Stimulated activated naive CD8-positive, alpha-beta T cell treated with anti-CD3 and anti-CD28 coated beads, Interleukin-15, amount 100 ng/mL, for 72 hours (primary cell): ENCODE data around the gene TAMM41.
"Not testable (repeated sequence)": the region's sequence is repeated elsewhere in the genome, so short reads cannot be mapped to it uniquely, and the experiment has no call there.

Source experiments
- ATAC-seq: fragments of 150-1000 bp; cut with Tn5 transposase; 2 replicates; pipeline ENCODE4 v1.10.0; 2021; ENCODE audit warnings: mild to moderate bottlenecking, moderate library complexity
- DNase-seq, 2 donors: peaks; one replicate each; pipeline ENCODE4 v3.0.0; 2021 to 2022
- H3K27ac Mint-ChIP-seq, 2 donors: one replicate each; pipeline ENCODE4 v1.8.0; 2022; ENCODE audit warnings: mild to moderate bottlenecking in 2 of 2, mixed read lengths in 2 of 2, moderate library complexity in 2 of 2
- H3K27me3 Mint-ChIP-seq: one replicate; pipeline ENCODE4 v1.8.0; 2022; ENCODE audit warnings: mixed read lengths
- H3K4me1 Mint-ChIP-seq: one replicate; pipeline ENCODE4 v1.8.0; 2022; ENCODE audit warnings: mild to moderate bottlenecking, mixed read lengths
- H3K4me3 Mint-ChIP-seq, 2 donors: one replicate each; pipeline ENCODE4 v1.8.0; 2022; ENCODE audit warnings: mild to moderate bottlenecking in 2 of 2, mixed read lengths in 2 of 2, moderate library complexity in 1 of 2
- H3K9me3 Mint-ChIP-seq, 2 donors: one replicate each; pipeline ENCODE4 v1.8.0; 2022; ENCODE audit warnings: mixed read lengths in 2 of 2

Gene TAMM41

GRCh38 chr3:11846281-11847266 lies at the start of gene TAMM41:
TAMM41 (minus strand) TSS chr3:11846885; CDS start chr3:11846636, 249 bp downstream.
- Mint-ChIP-seq H3K9me3 (peaks cover 0 to 4% of the 10 kb centered on the region in 2 donors), H3K4me1 (peaks cover 32% of the 10 kb centered on the region), H3K27me3 (no peaks in the 10 kb centered on the region), H3K27ac (peak within 1 kb of the TSS; percentile 95 to 97), H3K4me3 (peak within 1 kb of the TSS; percentile 96 to 98)
- ATAC-seq, result peak; percentile 100
- peak; percentile 86 to 93 for DNase-seq

DNA sequence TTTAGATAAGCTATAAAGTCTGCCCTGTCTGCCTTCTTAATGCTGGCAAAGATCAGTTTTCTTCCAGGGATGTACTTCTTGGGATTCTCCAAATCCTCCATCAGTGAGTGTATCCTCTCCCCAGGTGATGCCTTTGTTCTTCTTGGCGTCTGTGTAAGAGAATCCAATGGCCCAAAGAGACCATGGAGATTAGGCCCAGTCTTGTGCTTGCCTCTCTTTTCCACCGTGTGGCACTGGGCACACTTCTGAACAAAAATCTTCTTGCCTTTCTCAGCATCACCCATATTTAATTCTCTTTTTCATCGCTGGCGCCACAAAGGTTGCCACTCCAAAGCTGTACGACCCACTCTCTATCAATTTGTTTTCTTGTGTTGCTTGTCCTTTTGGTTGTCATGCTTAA lies 32.2 kb upstream of the TAMM41 start:
- H3K27ac Mint-ChIP-seq, result no peak overlapping the region
- H3K4me1 Mint-ChIP-seq, result no peaks in the 10 kb centered on the region
- H3K9me3 Mint-ChIP-seq, result no peaks in the 10 kb centered on the region
- no peak for DNase-seq
- no peak for ATAC-seq
- no peak overlapping the region for H3K4me3 Mint-ChIP-seq
- H3K27me3 Mint-ChIP-seq, result peaks cover 12% of the 10 kb centered on the region

GRCh38 chr3:11874707-11875106 lies 28.0 kb upstream of the TAMM41 start:
- H3K4me1 Mint-ChIP-seq, ATAC-seq, H3K27me3 Mint-ChIP-seq, H3K4me3 Mint-ChIP-seq, H3K9me3 Mint-ChIP-seq, DNase-seq, H3K27ac Mint-ChIP-seq: not testable (repeated sequence)

- DNase-seq, H3K4me3 Mint-ChIP-seq, H3K27ac Mint-ChIP-seq, ATAC-seq, H3K4me1 Mint-ChIP-seq, H3K9me3 Mint-ChIP-seq: not testable (repeated sequence)
- H3K27me3 Mint-ChIP-seq, result peaks cover 32% of the 10 kb centered on the region
Observed at GRCh38 chr3:11863739-11864138, 17.1 kb upstream of the TAMM41 start.

DNA sequence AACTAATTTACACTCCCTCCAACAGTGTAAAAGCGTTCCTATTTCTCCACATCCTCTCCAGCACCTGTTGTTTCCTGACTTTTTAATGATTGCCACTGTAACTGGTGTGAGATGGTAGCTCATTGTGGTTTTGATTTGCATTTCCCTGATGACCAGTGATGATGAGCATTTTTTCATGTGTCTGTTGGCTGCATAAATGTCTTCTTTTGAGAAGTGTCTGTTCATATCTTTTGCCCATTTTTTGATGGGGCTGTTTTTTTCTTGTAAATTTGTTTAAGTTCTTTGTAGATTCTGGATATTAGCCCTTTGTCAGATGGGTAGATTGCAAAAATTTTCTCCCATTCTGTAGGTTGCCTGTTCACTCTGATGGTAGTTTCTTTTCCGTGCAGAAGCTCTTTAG lies 15.9 kb upstream of the TAMM41 start:
- H3K4me1 Mint-ChIP-seq, H3K9me3 Mint-ChIP-seq, ATAC-seq, H3K4me3 Mint-ChIP-seq, DNase-seq: not testable (repeated sequence)
- Mint-ChIP-seq H3K27ac (peak overlapping the region in 1 of 2 donors; percentile 58), H3K27me3 (peaks cover 37% of the 10 kb centered on the region)

DNA sequence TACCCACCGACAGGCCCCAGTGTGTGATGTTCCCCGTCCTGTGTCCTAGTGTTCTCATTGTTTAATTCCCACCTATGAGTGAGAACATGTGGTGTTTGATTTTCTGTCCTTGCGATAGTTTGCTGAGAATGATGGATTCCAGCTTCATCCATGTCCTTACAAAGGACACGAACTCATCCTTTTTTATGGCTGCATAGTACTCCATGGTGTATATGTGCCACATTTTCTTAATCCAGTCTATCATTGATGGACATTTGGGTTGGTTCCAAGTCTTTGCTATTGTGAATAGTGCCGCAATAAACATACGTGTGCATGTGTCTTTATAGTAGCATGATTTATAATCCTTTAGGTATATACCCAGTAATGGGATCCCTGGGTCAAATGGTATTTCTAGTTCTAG lies 15.5 kb upstream of the TAMM41 start:
- not testable (repeated sequence) for H3K9me3 Mint-ChIP-seq, DNase-seq, H3K27ac Mint-ChIP-seq, H3K4me3 Mint-ChIP-seq, ATAC-seq, H3K4me1 Mint-ChIP-seq
- H3K27me3 Mint-ChIP-seq, result peaks cover 40% of the 10 kb centered on the region

DNA sequence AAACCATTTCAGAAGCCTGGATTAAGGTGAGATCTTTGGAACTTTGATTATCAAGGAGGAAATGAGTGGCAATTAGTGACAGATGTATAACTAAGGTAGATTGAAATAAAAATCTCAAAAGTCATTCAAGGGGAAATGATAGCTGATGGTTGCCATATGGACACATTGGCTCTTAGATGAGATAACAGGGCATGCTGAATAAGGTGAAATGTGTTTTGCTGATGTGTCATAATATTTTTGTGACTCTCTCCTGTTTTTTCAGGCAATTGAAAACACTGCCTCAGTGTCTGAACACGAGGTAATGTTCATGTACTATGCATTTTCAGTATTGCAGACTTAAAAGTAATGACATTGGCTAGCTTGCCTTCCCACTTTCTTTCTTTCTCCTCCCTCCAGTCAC lies 13.5 kb upstream of the TAMM41 start:
- peaks cover 24% of the 10 kb centered on the region for H3K27me3 Mint-ChIP-seq
- ATAC-seq, H3K4me3 Mint-ChIP-seq, H3K9me3 Mint-ChIP-seq, H3K4me1 Mint-ChIP-seq, H3K27ac Mint-ChIP-seq, DNase-seq: not testable (repeated sequence)

GRCh38 chr3:11853450-11853849 lies 6.8 kb upstream of the TAMM41 start:
- DNase-seq, result no peak
- H3K4me3 Mint-ChIP-seq, result no peak overlapping the region
- no peak overlapping the region for H3K27ac Mint-ChIP-seq
- H3K27me3 Mint-ChIP-seq, result peaks cover 8% of the 10 kb centered on the region
- ATAC-seq, result no peak
- H3K4me1 Mint-ChIP-seq, result no peaks in the 10 kb centered on the region
- H3K9me3 Mint-ChIP-seq, result no peaks in the 10 kb centered on the region

GRCh38 chr3:11850003-11850402 lies 3.3 kb upstream of the TAMM41 start:
- DNase-seq, result no peak
- Mint-ChIP-seq H3K4me1 (peaks cover 20% of the 10 kb centered on the region), H3K27me3 (no peaks in the 10 kb centered on the region), H3K9me3 (peaks cover 0 to 4% of the 10 kb centered on the region in 2 donors), H3K27ac (no peak overlapping the region), H3K4me3 (no peak overlapping the region)
- ATAC-seq, result no peak

GRCh38 chr3:11847607-11848006 lies 922 bp upstream of the TAMM41 start:
- H3K9me3 Mint-ChIP-seq, result peaks cover 0 to 4% of the 10 kb centered on the region in 2 donors

DNA sequence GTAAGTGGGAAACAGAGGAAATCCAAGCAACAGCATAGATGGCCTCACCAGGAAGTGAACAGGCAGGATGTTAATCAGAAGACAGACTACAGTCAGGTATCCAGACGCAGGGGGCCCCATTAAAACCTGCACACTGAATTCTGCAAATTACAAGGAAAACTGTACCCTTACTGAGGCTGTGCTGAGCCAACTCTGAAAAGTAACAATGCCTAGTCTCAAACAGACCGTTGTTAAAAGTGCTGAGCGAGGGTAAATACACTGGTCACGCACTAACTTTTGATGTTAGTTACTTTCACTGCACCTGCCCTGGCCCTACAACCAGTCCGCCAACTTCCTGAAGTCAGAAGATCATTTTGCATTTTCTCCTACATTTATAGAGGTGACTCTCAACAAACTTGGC lies 1.0 kb downstream of the TAMM41 start:
- Mint-ChIP-seq H3K27me3 (no peaks in the 10 kb centered on the region), H3K4me3 (peak overlapping the region; percentile 96 to 98), H3K9me3 (peaks cover 0 to 4% of the 10 kb centered on the region in 2 donors), H3K4me1 (peaks cover 32% of the 10 kb centered on the region), H3K27ac (peak overlapping the region; percentile 95 to 97)
- DNase-seq, result no peak
- ATAC-seq, result no peak

More at GRCh38 chr3:11847607-11848006, 922 bp upstream of the TAMM41 start:
- H3K4me3 Mint-ChIP-seq, result peak overlapping the region; percentile 96 to 98
- H3K27me3 Mint-ChIP-seq, result no peaks in the 10 kb centered on the region
- DNase-seq, result peak; percentile 11 to 22
- ATAC-seq, result no peak
- H3K4me1 Mint-ChIP-seq, result peaks cover 32% of the 10 kb centered on the region
- H3K27ac Mint-ChIP-seq, result peak overlapping the region; percentile 22 to 75

DNA sequence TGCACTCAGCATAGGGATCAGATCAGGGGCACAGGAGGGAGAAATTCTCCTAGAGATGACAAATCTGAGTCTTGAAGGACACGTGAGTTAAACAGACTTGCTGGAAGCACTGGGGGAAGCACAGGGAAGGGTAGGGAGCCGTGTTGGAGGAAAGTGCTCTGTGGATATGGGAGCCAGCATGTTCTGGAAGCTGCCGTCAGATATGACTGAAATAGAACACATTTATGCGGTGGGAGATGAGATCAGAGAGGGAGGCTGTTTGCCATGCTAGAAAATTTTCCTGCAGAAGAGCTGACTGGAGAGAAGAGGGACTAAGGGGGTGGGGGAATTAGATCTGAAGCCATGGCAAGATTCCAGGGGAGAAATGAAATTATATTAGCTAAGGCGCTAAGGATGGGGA lies 1.8 kb downstream of the TAMM41 start:
- Mint-ChIP-seq H3K9me3 (peaks cover 0 to 4% of the 10 kb centered on the region in 2 donors), H3K4me3 (peak overlapping the region; percentile 96 to 98), H3K27ac (peak overlapping the region in 1 of 2 donors; percentile 95), H3K27me3 (no peaks in the 10 kb centered on the region), H3K4me1 (peaks cover 32% of the 10 kb centered on the region)
- DNase-seq (no peak), ATAC-seq (no peak)

DNA sequence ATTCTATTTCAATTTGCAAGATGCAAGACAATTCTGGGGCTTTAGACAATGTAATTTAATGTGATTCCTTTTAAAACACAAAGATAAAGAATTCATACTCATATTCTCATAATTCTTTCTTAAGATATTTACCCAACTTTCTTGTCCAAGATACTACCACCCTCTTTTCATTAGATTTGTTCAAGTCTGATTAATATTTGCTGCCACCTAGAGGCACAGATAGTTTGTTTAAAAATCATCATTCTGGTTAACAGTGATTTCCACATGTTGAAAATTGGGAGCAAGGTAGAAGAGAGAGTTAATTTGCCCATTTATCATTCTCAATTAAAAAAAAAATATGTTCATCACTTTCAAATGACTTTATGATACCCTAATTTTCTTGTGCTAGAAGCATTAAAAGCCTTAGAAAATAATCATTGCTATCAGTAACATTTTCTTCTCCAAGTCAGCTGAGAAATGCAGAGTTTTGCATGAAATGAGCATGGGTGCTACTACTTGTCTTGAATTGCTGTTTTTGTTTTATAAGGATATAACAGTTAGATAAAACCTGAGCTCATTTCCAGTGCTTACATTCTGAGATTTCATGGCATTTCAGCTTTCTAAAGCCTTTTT lies 11.6 kb downstream of the TAMM41 start:
- DNase-seq, result no peak
- Mint-ChIP-seq H3K4me3 (no peak overlapping the region), H3K4me1 (no peaks in the 10 kb centered on the region), H3K27me3 (no peaks in the 10 kb centered on the region), H3K9me3 (no peaks in the 10 kb centered on the region), H3K27ac (no peak overlapping the region)
- ATAC-seq, result no peak

DNA sequence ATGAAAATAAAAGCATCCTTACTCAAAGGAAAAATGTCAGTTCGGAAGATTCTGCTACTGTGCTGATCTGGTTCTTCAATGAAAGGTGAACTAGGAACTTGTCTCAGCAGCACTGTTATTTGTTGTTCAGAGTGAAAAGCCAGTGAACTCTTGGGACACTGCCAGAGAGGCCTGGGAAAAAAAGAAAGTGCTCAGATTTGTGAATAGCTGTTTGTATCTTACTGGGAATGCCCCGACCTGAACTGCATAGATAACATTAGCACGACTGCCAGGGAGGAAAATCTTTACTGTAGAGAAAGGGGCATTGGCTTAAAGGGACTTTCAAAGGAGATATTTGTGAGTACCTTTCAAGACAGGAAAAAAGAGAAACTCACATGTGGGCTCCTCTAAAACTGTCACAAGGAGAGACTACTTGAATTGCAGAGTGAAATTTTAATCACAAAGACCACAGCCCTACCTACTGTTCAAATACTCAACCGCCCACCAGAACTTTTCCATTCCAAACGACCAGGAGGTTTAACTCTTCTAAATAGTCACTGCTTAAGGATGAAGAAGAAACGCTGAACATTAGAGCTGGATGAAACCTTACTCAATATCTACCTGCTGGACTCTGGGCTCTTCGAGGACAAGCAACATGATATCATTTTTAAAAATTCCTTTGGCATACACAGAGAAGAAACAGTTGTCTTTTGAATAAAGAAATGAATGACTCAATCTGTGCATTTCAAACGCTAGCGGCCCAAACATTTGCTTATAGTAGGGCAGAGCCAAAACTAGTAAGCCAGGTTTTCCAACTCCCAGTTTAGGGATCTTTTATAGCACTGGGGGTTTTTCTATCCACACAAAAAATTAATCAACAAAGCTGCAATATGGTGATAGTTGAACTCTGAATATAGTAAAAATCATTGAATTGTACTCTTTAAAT lies 13.4 kb downstream of the TAMM41 start:
- Mint-ChIP-seq H3K4me1 (no peaks in the 10 kb centered on the region), H3K4me3 (no peak overlapping the region), H3K9me3 (no peaks in the 10 kb centered on the region), H3K27ac (peak overlapping the region in 1 of 2 donors; percentile 19), H3K27me3 (no peaks in the 10 kb centered on the region)
- ATAC-seq, result no peak
- DNase-seq, result no peak

GRCh38 chr3:11829416-11829815 lies 17.3 kb downstream of the TAMM41 start:
- H3K27ac Mint-ChIP-seq, result peak overlapping the region in 1 of 2 donors; percentile 79
- no peaks in the 10 kb centered on the region for H3K4me1 Mint-ChIP-seq
- no peak for ATAC-seq

More at GRCh38 chr3:11829416-11829815, 17.3 kb downstream of the TAMM41 start:
- H3K9me3 Mint-ChIP-seq, result no peaks in the 10 kb centered on the region
- H3K4me3 Mint-ChIP-seq, result no peak overlapping the region
- no peak for DNase-seq
- H3K27me3 Mint-ChIP-seq, result no peaks in the 10 kb centered on the region
